Measurements from ENCODE around the gene CADPS. TPM values are rescaled to one million over a fixed set of nuclear protein-coding genes. Genes with fewer than 3 reads are reported as not detected.

Gene CADPS
- polyA plus RNA-seq, 1 of the 3 experiments (the other 2 are of a cell fraction) = 5.8 TPM

- Histone ChIP-seq H3K79me2 (ENCODE audit: insufficient read depth) (no peaks in the 10 kb centered on the region), H2AFZ (ENCODE audit: low read depth) (no peak overlapping the region), H3K4me3 (ENCODE audit: low read depth in 2 of 2, low read length in 1 of 2) (no peak overlapping the region), H3K4me2 (no peak overlapping the region), H3F3A (replicated peaks; ENCODE audit: insufficient read depth) (no peaks in the 10 kb centered on the region), H3K27me3 (ENCODE audit: insufficient read depth) (no peaks in the 10 kb centered on the region), H3K36me3 (replicated peaks in 1 of 2; ENCODE audit: control insufficient read depth in 1 of 2, insufficient read depth in 2 of 2, low read length in 1 of 2) (no peaks in the 10 kb centered on the region), H3K27ac (ENCODE audit: low read depth in 2 of 2, low read length in 1 of 2) (no peak overlapping the region), H3K9me3 (no peaks in the 10 kb centered on the region), H3K9ac (no peak overlapping the region), H3K4me1 (ENCODE audit: control insufficient read depth in 1 of 2, insufficient read depth in 2 of 2, low read depth in 1 of 2, low read length in 1 of 2) (peaks cover 0 to 12% of the 10 kb centered on the region in 2 experiments; a peak in 2 of 4 replicates), H3K9me2 (no peaks in the 10 kb centered on the region), H4K20me1 (ENCODE audit: insufficient read depth) (no peaks in the 10 kb centered on the region)
- WGBS (ENCODE audit: low lambda C conversion rate) = 64% methylated on average over 4 of the region's 4 CpGs
- no peak for DNase-seq
- TF ChIP-seq CTCF (IDR thresholded peaks at IDR 0.05) = peak; percentile 28
- TF ChIP-seq MXI1 (IDR thresholded peaks at IDR 0.05; ENCODE audit: low read depth, low read length) = no peak
- TF ChIP-seq TAF1 (IDR thresholded peaks at IDR 0.05; ENCODE audit: borderline replicate concordance, low read depth, low read length) = no peak
- no peak for TF ChIP-seq NFIC (IDR thresholded peaks at IDR 0.05; ENCODE audit: borderline replicate concordance)
- no peak for TF ChIP-seq USF1 (IDR thresholded peaks at IDR 0.05; ENCODE audit: borderline replicate concordance, low read depth)
- peak; percentile 21; the same call in 1 of the 2 replicates for TF ChIP-seq RAD21 (IDR thresholded peaks at IDR 0.05; ENCODE audit: low read length)
- TF ChIP-seq USF2 (IDR thresholded peaks at IDR 0.05; ENCODE audit: borderline replicate concordance, low read depth, low read length) = no peak
- no peak for TF ChIP-seq FOSL2 (IDR thresholded peaks at IDR 0.05; ENCODE audit: borderline replicate concordance, low read depth)
- no peak for TF ChIP-seq SIN3A (IDR thresholded peaks at IDR 0.05; ENCODE audit: borderline replicate concordance, low read depth, low read length)
- no peak for TF ChIP-seq IRF3 (IDR thresholded peaks at IDR 0.05; ENCODE audit: low read depth, low read length)
- no peak for TF ChIP-seq FOXM1 (IDR thresholded peaks at IDR 0.05; ENCODE audit: low read depth)
- TF ChIP-seq FOXJ3 (CRISPR knock-in tag; IDR thresholded peaks at IDR 0.05) = no peak
- TF ChIP-seq YY1 (IDR thresholded peaks at IDR 0.05; ENCODE audit: low read depth) = no peak
- no peak for TF ChIP-seq RFX5 (IDR thresholded peaks at IDR 0.05; ENCODE audit: low read length)
- no peak for TF ChIP-seq ELF1 (IDR thresholded peaks at IDR 0.05)
- no peak for TF ChIP-seq RXRA (IDR thresholded peaks at IDR 0.05; ENCODE audit: borderline replicate concordance, low read depth)
- TF ChIP-seq RCOR1 (IDR thresholded peaks at IDR 0.05; ENCODE audit: low read length) = no peak
- CTCF ChIA-PET = interaction anchor here (0.6 to 2.9 kb wide), 9 partner anchors 8 to 597 kb away, joined by 3 to 14 read pairs (median 4); no protein-coding TSS in a partner anchor
- POLR2A ChIA-PET = no interaction called here
Measured at GRCh38 chr3:62659660-62660059, 215.6 kb downstream of the CADPS start.

Data from SK-N-SH (cell line).